Esophagus (tissue), 2 donors: ENCODE results near the gene ODF2. TPM values are rescaled to one million over a fixed set of nuclear protein-coding genes. Genes with fewer than 3 reads are reported as not detected.
"Not testable (repeated sequence)": the region's sequence is repeated elsewhere in the genome, so short reads cannot be mapped to it uniquely, and the experiment has no call there.

Experiments used
- H3K27ac ChIP-seq, 2 donors: one replicate each; pipeline ENCODE4 v1.5.1; 2013; ENCODE audit warnings: low read depth in 2 of 2, mild to moderate bottlenecking in 2 of 2, inconsistent platforms in 1 of 2, low read length in 1 of 2, moderate library complexity in 1 of 2
- H3K27me3 ChIP-seq, 2 donors: one replicate each; pipeline ENCODE4 v1.6.1; 2013; ENCODE audit warnings: low read length in 2 of 2, control low read depth in 1 of 2, mild to moderate bottlenecking in 1 of 2; ENCODE audit not compliant: insufficient read depth in 2 of 2, control insufficient read depth in 1 of 2
- H3K36me3 ChIP-seq, 2 donors: one replicate each; pipeline ENCODE4 v1.6.1; 2013; ENCODE audit warnings: low read length in 1 of 2; ENCODE audit not compliant: control insufficient read depth in 2 of 2, insufficient read depth in 2 of 2
- H3K4me1 ChIP-seq, 2 donors: one replicate each; pipeline ENCODE4 v1.6.1; 2013; ENCODE audit warnings: low read length in 1 of 2; ENCODE audit not compliant: control insufficient read depth in 2 of 2, insufficient read depth in 2 of 2
- H3K4me3 ChIP-seq, 2 donors: one replicate each; pipeline ENCODE4 v1.5.1; 2013; ENCODE audit warnings: low read length in 2 of 2, mild to moderate bottlenecking in 2 of 2, low read depth in 1 of 2, moderate library complexity in 1 of 2
- H3K9me3 ChIP-seq, 2 donors: one replicate each; pipeline ENCODE4 v1.6.1; 2013; ENCODE audit warnings: mild to moderate bottlenecking in 2 of 2, low read depth in 1 of 2, low read length in 1 of 2, moderate library complexity in 1 of 2; ENCODE audit not compliant: control insufficient read depth in 2 of 2, insufficient read depth in 1 of 2
- WGBS, 2 donors: extraction: QIAGEN DNeasy Blood & Tissue Kit; methylation state at CpG; one replicate each; pipeline ENCODE4 v1.1.7; 2013; 5-methylcytosine and 5-hydroxymethylcytosine counted together
- polyA plus RNA-seq, 2 donors: library from polyadenylated mRNA; stranded (reverse); fragments of 200-250 nt; gene quantifications; one replicate each; pipeline ENCODE4 v1.2.3, GENCODE V29; 2013
- donor health status: healthy with polysubstance abuse.
- donor health status: Bipolar disorder and iron deficiency.

Gene ODF2
- polyA plus RNA-seq, 2 donors, result 10.0 to 12.6 TPM

DNA sequence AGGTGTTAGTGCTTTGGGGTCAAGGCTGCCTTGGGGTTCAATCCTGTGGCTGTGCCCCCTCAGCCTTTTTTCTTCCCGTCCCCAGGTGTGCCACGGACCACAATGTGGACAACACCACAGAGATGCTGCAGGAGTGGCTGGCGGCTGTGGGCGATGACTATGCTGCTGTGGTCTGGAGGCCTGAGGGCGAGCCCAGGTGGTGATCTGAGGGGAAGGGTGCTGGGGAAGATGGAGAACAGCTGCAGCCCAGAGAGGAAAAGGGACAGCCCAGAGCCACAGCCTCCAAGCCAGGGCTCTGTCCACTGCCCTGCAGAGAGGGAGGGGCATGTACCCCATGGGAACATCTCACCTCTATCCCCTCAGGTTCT, 33.0 kb upstream of the ODF2 start:
- Histone ChIP-seq H3K27me3 (no peaks in the 10 kb centered on the region), H3K4me1 (peaks cover 4 to 7% of the 10 kb centered on the region in 2 donors)
- 88 to 91% methylated on average over 5 of the region's 5 CpGs for WGBS, 2 donors

DNA sequence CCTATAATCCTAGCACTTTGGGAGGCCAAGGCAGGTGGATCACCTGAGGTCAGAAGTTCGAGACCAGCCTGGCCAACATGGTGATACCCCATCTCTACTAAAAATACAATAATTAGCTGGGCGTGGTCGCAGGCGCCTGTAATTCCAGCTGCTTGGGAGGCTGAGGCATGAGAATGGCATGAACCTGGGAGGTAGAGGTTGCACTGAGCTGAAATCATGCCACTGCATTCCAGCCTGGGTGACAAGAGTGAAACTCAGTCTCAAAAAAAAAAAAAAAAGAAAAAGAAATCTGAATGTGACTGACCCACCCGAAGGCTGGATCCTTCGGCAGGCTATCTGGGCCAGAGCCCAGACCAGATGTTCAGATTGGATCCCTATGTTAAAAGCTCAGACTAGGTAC, 32.5 kb upstream of the ODF2 start:
- H3K4me3 ChIP-seq, H3K36me3 ChIP-seq, H3K27ac ChIP-seq, H3K4me1 ChIP-seq, H3K27me3 ChIP-seq, H3K9me3 ChIP-seq: not testable (repeated sequence)
- WGBS, 2 donors, result 70 to 77% methylated on average over 6 of the region's 6 CpGs

More for the DNA sequence above, 33.0 kb upstream of the ODF2 start:
- Histone ChIP-seq H3K4me3 (no peak overlapping the region), H3K27ac (no peak overlapping the region), H3K9me3 (no peaks in the 10 kb centered on the region), H3K36me3 (peaks cover 0 to 4% of the 10 kb centered on the region in 2 donors)

DNA sequence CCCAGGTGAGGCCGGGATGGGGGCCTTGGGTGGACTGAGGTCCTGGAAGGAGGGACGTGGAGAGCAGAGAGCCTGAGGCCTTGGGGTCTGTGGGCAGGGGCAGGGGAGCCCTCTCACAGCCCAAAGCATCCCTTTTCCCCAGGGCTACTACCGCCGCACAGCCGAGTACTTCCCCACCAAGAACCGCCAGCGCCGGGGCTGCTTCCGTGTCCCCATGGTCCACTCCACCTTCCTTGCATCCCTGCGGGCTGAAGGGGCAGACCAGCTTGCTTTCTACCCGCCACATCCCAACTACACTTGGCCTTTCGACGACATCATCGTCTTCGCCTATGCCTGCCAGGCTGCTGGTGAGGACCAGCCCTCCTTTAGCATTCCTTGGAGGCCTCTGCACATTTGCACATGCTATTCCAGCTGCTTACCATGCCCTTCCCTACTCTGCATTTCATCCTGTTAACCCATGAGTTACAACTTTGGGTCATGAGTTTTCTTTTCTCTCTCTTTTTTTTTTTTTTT, 31.5 kb upstream of the ODF2 start:
- WGBS, 2 donors, result 91 to 95% methylated on average over 14 to 15 of the region's 15 CpGs
- peaks cover 0 to 4% of the 10 kb centered on the region in 2 donors for H3K36me3 ChIP-seq
- peaks cover 0 to under 1% of the 10 kb centered on the region in 2 donors for H3K4me1 ChIP-seq
- no peaks in the 10 kb centered on the region for H3K9me3 ChIP-seq
- H3K4me3 ChIP-seq, result no peak overlapping the region
- H3K27ac ChIP-seq, result no peak overlapping the region
- H3K27me3 ChIP-seq, result no peaks in the 10 kb centered on the region

DNA sequence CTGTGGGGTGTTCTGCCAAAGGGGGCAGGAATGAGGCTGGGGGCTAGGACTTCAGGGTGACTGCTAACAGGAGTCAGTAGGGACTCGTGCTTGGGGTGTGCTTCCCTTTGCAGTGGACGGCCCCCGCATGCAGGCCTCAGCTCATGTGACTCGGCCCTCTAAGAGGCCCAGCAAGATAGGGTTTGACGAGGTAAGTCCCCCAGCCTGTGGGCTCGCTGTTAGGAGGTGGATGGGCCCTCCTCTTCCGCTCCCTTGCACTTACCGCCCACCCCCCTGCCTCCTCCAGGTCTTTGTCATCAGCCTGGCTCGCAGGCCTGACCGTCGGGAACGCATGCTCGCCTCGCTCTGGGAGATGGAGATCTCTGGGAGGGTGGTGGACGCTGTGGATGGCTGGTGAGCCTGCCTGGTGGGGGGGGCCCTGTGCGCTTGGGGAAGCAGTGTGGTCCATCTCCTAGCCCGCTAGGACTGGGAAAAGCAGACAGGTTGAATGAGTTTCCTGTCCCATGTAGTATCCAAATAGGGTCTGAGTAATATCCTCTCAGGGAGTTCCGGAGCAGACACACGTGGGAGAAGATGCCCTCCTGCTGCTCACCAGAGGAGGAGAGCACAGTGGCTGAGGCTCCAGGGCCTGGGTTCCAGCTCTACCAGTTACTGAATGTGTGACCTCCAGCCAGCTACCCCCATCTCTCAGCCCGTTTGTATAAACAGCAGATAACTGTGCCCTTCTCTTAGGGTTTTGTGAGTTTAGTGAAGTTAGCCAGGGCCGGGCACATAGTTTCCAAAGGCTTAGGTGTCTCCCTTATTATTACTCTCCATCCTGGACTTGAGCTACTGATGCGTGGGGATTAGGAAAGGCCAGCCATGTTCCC, 26.9 kb upstream of the ODF2 start:
- Histone ChIP-seq H3K4me1 (peaks cover 0 to 2% of the 10 kb centered on the region in 2 donors), H3K36me3 (peaks cover 0 to 2% of the 10 kb centered on the region in 2 donors), H3K9me3 (no peaks in the 10 kb centered on the region), H3K27me3 (no peaks in the 10 kb centered on the region), H3K4me3 (no peak overlapping the region), H3K27ac (no peak overlapping the region)
- 86 to 87% methylated on average over 22 of the region's 22 CpGs for WGBS, 2 donors

DNA sequence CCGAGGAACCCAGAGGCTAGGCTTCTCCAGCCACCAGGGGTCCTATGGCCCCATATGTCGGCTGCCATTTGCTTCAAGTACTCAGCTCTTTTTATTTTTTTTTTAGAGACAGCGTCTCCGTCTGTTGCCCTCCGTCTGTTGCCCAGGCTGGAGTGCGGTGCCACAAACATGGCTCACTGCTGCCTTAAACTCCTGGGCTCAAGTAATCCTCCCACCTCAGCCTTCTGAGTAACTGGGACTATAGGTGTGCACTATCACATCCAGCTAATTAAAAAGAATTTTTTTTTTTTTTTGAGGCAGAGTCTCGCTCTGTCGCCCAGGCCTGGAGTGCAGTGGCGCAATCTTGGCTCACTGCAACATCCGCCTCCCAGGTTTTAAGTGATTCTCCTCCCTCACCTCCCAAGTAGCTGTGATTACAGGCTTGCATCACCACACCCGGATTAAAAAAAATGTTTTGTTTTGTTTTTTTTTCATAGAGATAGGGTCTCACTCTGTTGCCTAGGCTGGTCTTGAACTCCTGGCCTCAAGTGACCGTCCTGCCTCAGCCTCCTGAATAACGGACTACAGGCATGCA, 26.2 kb upstream of the ODF2 start:
- Histone ChIP-seq H3K4me3 (no peak overlapping the region), H3K9me3 (no peaks in the 10 kb centered on the region), H3K36me3 (no peaks in the 10 kb centered on the region), H3K4me1 (peaks cover 0 to 2% of the 10 kb centered on the region in 2 donors), H3K27me3 (no peaks in the 10 kb centered on the region), H3K27ac (no peak overlapping the region)
- WGBS, 2 donors, result 86 to 87% methylated on average over 13 of the region's 13 CpGs

DNA sequence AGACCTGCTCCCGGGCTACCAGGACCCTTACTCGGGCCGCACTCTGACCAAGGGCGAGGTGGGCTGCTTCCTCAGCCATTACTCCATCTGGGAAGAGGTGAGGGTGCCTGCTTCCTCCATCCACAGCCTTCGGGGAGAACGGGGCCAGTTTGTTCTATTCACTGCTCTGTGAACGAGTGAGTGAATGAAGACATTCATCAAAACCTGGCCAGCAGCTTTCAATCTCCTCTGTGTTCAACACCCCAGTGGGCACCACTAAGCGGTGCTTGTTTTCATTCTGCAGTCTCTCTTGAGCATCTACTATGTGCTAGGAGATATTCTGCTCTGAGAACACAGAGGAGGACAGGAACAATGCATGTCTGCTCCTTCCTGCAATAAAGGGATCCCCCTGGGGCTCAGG, 24.6 kb upstream of the ODF2 start:
- Histone ChIP-seq H3K9me3 (no peaks in the 10 kb centered on the region), H3K4me1 (peaks cover 0 to 2% of the 10 kb centered on the region in 2 donors), H3K27me3 (no peaks in the 10 kb centered on the region), H3K27ac (no peak overlapping the region), H3K4me3 (no peak overlapping the region), H3K36me3 (no peaks in the 10 kb centered on the region)
- 89 to 92% methylated on average over 8 of the region's 8 CpGs for WGBS, 2 donors

DNA sequence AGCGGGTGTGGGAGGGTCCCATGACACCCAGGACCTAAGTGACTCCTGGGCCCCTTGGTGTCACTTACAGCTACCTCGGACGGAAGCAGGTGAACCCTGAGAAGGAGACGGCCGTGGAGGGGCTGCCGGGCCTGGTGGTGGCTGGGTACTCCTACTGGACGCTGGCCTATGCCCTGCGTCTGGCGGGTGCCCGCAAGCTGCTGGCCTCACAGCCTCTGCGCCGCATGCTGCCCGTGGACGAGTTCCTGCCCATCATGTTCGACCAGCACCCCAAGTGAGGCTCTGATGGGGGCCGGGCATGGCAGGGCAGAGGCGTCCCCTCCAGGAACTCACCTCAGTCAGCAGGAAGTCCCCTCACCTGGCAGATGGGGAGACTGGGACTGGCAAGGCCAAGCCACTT, 21.5 kb upstream of the ODF2 start:
- no peaks in the 10 kb centered on the region for H3K27me3 ChIP-seq
- no peak overlapping the region for H3K27ac ChIP-seq
- H3K9me3 ChIP-seq, result no peaks in the 10 kb centered on the region
- H3K4me3 ChIP-seq, result no peak overlapping the region
- H3K36me3 ChIP-seq, result no peaks in the 10 kb centered on the region
- peaks cover 0 to 2% of the 10 kb centered on the region in 2 donors for H3K4me1 ChIP-seq
- 92 to 94% methylated on average over 17 of the region's 17 CpGs for WGBS, 2 donors

DNA sequence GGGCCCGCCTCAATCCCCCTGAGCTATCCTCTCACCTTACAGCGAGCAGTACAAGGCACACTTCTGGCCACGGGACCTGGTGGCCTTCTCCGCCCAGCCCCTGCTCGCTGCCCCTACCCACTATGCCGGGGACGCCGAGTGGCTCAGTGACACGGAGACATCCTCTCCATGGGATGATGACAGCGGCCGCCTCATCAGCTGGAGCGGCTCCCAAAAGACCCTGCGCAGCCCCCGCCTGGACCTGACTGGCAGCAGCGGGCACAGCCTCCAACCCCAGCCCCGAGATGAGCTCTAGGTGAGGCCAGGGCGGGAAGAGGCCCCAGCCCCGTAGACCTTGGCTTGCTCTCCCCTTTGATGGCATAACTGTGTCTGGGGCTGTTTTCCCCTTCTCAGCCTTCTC, 20.2 kb upstream of the ODF2 start:
- Histone ChIP-seq H3K36me3 (no peaks in the 10 kb centered on the region), H3K9me3 (no peaks in the 10 kb centered on the region), H3K4me1 (peaks cover 0 to 2% of the 10 kb centered on the region in 2 donors), H3K4me3 (no peak overlapping the region), H3K27ac (no peak overlapping the region), H3K27me3 (no peaks in the 10 kb centered on the region)
- WGBS, 2 donors, result 87 to 90% methylated on average over 17 to 18 of the region's 18 CpGs

DNA sequence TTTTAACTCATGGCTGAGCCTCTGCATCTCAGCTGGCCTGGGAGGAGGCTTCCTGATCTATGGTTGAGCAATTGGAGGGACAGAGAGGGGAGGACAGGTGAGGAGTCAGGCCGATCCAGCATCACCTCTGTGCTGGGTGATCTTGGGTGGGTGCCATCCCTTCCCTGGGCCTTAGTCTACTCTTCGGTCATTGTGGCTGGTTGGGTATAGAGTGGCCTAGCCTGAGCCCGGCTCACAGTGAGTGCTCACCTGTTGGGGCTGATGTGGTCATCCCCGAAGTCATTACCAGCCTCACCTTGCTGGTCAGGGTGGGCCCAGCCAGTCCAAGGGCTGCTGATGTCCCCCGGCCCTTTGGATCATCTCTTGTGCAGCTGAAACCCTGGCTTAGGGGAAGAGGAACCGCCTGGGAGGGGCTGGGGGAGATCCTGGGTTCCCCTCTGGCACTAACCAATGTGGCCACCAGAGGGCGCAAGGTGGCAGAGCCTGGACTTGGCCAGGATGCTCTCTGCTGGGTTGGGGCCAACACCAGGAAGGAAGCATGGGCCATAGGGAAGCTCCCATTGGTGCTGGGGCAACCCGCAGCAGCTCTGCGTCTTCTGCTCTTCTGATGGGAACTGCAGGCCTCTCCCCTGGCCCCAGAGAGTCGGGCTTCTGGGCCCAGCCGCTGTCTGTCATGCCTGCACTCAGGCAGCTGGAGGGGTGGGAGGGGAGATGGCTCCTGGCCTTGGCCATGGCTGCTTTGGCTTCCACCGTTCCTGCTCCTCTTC, 17.3 kb upstream of the ODF2 start:
- 30 to 33% methylated on average over 12 of the region's 12 CpGs for WGBS, 2 donors
- H3K27ac ChIP-seq, result no peak overlapping the region
- H3K4me1 ChIP-seq, result no peaks in the 10 kb centered on the region

More for the DNA sequence above, 17.3 kb upstream of the ODF2 start:
- Histone ChIP-seq H3K4me3 (no peak overlapping the region), H3K9me3 (no peaks in the 10 kb centered on the region), H3K27me3 (no peaks in the 10 kb centered on the region), H3K36me3 (no peaks in the 10 kb centered on the region)
